ENCODE results near the gene RAPGEF4. TPM values are rescaled to one million over a fixed set of nuclear protein-coding genes. Genes with fewer than 3 reads are reported as not detected.

Gene RAPGEF4
- total and polyA plus RNA-seq, 9 of the 15 experiments (the other 6 are each of a cell fraction or from before 2014, with no cell fraction given): 0.04 to 0.33 (median 0.13) TPM; not detected in 6

DNA sequence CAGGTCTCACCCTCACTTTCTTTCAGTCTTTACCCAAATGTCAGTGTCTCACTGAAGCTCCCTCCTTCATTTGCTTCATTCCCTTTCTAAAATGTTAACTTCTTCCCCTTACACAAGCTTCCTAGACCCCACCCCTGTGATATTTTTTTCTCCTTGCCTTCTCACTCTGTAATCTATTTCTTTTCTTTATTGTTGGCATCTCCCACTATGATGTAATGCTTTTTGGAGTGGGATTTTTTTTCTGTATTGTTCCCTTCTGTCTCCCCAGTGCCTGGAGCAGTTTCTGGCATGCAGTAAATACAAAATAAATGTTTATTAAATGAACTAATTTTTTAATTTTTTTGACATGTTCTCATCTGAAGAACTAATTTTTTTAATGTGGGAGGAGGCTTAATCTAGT is 284.1 kb downstream of the RAPGEF4 start:
- Histone ChIP-seq H3K9me3 (replicated peaks; ENCODE audit: control insufficient read depth, insufficient read depth, low read depth, low read length) (no peaks in the 10 kb centered on the region), H2AFZ (ENCODE audit: low read depth, low read length) (no peak overlapping the region), H3K9ac (ENCODE audit: insufficient read depth in 1 of 2, low read depth in 2 of 2, low read length in 2 of 2) (no peak overlapping the region), H4K20me1 (replicated peaks; ENCODE audit: control insufficient read depth, insufficient read depth, low read length) (no peaks in the 10 kb centered on the region), H3K4me1 (replicated peaks in 1 of 2; ENCODE audit: control insufficient read depth in 2 of 2, insufficient read depth in 2 of 2, low read length in 2 of 2) (no peaks in the 10 kb centered on the region), H3K27me3 (ENCODE audit: control insufficient read depth in 2 of 2, insufficient read depth in 2 of 2, low read length in 2 of 2) (peaks cover 56 to 67% of the 10 kb centered on the region in 2 experiments), H3K4me2 (ENCODE audit: insufficient read depth, low read length) (no peak overlapping the region), H3K27ac (ENCODE audit: extremely low read depth, low read depth, low read length) (no peak overlapping the region), H3K4me3 (no peak overlapping the region), H3K79me2 (ENCODE audit: control insufficient read depth, insufficient read depth, low read length) (no peaks in the 10 kb centered on the region), H3K36me3 (ENCODE audit: control insufficient read depth, insufficient read depth, low read length) (no peaks in the 10 kb centered on the region), H3K9me1 (ENCODE audit: control insufficient read depth, insufficient read depth, low read length) (no peaks in the 10 kb centered on the region)
- FAIRE-seq (no peak), DNase-seq (ENCODE audit: extremely low read depth in 1 of 4, low spot score in 3 of 4) (no peak), ATAC-seq (no peak)
- intact Hi-C loops (cut with micrococcal nuclease) (loop anchor here (10.0 kb wide), 1 partner anchor 1325 kb away; no protein-coding TSS in a partner anchor), in situ Hi-C loops (cut with MboI) (no loop called here)
- ChIA-PET CTCF (ENCODE audit: low intra/inter-chr PET ratio) (no interaction called here), POLR2A (no interaction called here)
- BruUV-seq (replicated peaks): no TSS peak
- TF ChIP-seq, protein P1, sequence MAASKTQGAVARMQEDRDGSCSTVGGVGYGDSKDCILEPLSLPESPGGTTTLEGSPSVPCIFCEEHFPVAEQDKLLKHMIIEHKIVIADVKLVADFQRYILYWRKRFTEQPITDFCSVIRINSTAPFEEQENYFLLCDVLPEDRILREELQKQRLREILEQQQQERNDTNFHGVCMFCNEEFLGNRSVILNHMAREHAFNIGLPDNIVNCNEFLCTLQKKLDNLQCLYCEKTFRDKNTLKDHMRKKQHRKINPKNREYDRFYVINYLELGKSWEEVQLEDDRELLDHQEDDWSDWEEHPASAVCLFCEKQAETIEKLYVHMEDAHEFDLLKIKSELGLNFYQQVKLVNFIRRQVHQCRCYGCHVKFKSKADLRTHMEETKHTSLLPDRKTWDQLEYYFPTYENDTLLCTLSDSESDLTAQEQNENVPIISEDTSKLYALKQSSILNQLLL (CRISPR knock-in tag; IDR thresholded peaks at IDR 0.05; ENCODE audit: borderline replicate concordance): no peak
- TF ChIP-seq HCFC1 (IDR thresholded peaks at IDR 0.05; ENCODE audit: low read depth, low read length) (no peak), NR4A1 (CRISPR knock-in tag; IDR thresholded peaks at IDR 0.05) (no peak), NR4A1 (tag; IDR thresholded peaks at IDR 0.05) (no peak), SMAD3 (CRISPR knock-in tag; conservative IDR thresholded peaks at IDR 0.05) (no peak), MECOM (CRISPR knock-in tag; IDR thresholded peaks at IDR 0.05) (no peak), SMARCA4 (IDR thresholded peaks at IDR 0.05) (no peak), ARHGAP35 (IDR thresholded peaks at IDR 0.05; ENCODE audit: partially characterized antibody) (no peak), ZNF253 (CRISPR knock-in tag; conservative IDR thresholded peaks at IDR 0.05) (no peak), CEBPG (CRISPR knock-in tag; IDR thresholded peaks at IDR 0.05) (no peak), CEBPG (tag; conservative IDR thresholded peaks at IDR 0.05 in 1 of 2, IDR thresholded peaks at IDR 0.05 in 1 of 2) (no peak), CBX8 (IDR thresholded peaks at IDR 0.05; ENCODE audit: borderline replicate concordance, extremely low read depth, low read depth, low read length, poor library complexity, severe bottlenecking) (no peak), ZNF347 (CRISPR knock-in tag; IDR thresholded peaks at IDR 0.05; ENCODE audit: low read depth) (no peak)
- TF ChIP-seq, protein P2, sequence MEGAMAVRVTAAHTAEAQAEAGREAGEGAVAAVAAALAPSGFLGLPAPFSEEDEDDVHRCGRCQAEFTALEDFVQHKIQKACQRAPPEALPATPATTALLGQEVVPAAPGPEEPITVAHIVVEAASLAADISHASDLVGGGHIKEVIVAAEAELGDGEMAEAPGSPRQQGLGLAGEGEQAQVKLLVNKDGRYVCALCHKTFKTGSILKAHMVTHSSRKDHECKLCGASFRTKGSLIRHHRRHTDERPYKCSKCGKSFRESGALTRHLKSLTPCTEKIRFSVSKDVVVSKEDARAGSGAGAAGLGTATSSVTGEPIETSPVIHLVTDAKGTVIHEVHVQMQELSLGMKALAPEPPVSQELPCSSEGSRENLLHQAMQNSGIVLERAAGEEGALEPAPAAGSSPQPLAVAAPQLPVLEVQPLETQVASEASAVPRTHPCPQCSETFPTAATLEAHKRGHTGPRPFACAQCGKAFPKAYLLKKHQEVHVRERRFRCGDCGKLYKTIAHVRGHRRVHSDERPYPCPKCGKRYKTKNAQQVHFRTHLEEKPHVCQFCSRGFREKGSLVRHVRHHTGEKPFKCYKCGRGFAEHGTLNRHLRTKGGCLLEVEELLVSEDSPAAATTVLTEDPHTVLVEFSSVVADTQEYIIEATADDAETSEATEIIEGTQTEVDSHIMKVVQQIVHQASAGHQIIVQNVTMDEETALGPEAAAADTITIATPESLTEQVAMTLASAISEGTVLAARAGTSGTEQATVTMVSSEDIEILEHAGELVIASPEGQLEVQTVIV (CRISPR knock-in tag; IDR thresholded peaks at IDR 0.05; ENCODE audit: borderline replicate concordance): no peak
- TF ChIP-seq, protein P3, sequence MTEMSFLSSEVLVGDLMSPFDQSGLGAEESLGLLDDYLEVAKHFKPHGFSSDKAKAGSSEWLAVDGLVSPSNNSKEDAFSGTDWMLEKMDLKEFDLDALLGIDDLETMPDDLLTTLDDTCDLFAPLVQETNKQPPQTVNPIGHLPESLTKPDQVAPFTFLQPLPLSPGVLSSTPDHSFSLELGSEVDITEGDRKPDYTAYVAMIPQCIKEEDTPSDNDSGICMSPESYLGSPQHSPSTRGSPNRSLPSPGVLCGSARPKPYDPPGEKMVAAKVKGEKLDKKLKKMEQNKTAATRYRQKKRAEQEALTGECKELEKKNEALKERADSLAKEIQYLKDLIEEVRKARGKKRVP (CRISPR knock-in tag; IDR thresholded peaks at IDR 0.05): no peak
- TF ChIP-seq, protein P4, sequence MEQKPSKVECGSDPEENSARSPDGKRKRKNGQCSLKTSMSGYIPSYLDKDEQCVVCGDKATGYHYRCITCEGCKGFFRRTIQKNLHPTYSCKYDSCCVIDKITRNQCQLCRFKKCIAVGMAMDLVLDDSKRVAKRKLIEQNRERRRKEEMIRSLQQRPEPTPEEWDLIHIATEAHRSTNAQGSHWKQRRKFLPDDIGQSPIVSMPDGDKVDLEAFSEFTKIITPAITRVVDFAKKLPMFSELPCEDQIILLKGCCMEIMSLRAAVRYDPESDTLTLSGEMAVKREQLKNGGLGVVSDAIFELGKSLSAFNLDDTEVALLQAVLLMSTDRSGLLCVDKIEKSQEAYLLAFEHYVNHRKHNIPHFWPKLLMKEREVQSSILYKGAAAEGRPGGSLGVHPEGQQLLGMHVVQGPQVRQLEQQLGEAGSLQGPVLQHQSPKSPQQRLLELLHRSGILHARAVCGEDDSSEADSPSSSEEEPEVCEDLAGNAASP (IDR thresholded peaks at IDR 0.05): no peak

Measured in K562 (cell line).